K562 (cell line): Measurements from ENCODE around the gene SPATC1L. TPM values are rescaled to one million over a fixed set of nuclear protein-coding genes. Genes with fewer than 3 reads are reported as not detected.

Experiments
- ATAC-seq: fragments of 200-7000 bp; cut with Tn5 transposase; 3 replicates; pipeline ENCODE4 v1.9.1; 2020; ENCODE audit warnings: moderate library complexity
- BruUV-seq: library from RNA; stranded (reverse); fragments of 400-500 nt; replicated peaks from 2 replicates; lab custom pipeline; 2021; lab: Mats Ljungman, UMichigan
- CTCF ChIA-PET: fragments of 300-600 bp; formaldehyde crosslinking; extraction: SDS; loops from one replicate; lab custom pipeline; 2021; ENCODE audit warnings: low intra/inter-chr PET ratio; lab: Yijun Ruan, JAX
- POLR2A ChIA-PET: fragments of 300-600, 350-650 bp; sonication (Branson Sonifier 250); formaldehyde crosslinking; extraction: SDS; loops from one replicate; lab custom pipeline; 2021; ENCODE audit warnings: antibody characterized with exemption, inconsistent platforms; lab: Yijun Ruan, JAX
- DNase-seq, 4 experiments: peaks; one replicate each; pipeline versions ENCODE4 v3.0.0 to v3.0.0-alpha.2; 2011 to 2018; ENCODE audit warnings: low spot score in 3 of 4, mixed read lengths in 3 of 4; ENCODE audit errors: extremely low read depth in 1 of 4
- FAIRE-seq: peaks from 2 replicates; lab custom pipeline; 2011; peaks lifted over from hg19 to GRCh38; lab: Jason Lieb, UNC
- H2AFZ ChIP-seq: 2 replicates; pipeline ENCODE4 v1.6.0; 2011; ENCODE audit warnings: low read depth, low read length, control low read depth, inconsistent platforms
- H3K27ac ChIP-seq: fragments of 200-600 bp; 3 replicates; pipeline ENCODE4 v1.8.0; 2011; ENCODE audit warnings: low read depth, mild to moderate bottlenecking, control low read depth, inconsistent platforms, low read length, moderate library complexity, mixed read lengths; ENCODE audit errors: extremely low read depth
- H3K27me3 ChIP-seq, 2 experiments: fragments of 300-600 bp in 1 of 2; 2 replicates in 1 of 2; 3 replicates in 1 of 2; pipeline versions ENCODE4 v1.6.0 to v1.8.0; 2011; ENCODE audit warnings: inconsistent platforms in 2 of 2, low read length in 2 of 2, mild to moderate bottlenecking in 1 of 2, mixed read lengths in 1 of 2, moderate library complexity in 1 of 2; ENCODE audit not compliant: control insufficient read depth in 2 of 2, insufficient read depth in 2 of 2
- H3K36me3 ChIP-seq: fragments of 300-600 bp; 3 replicates; pipeline ENCODE4 v1.8.0; 2011; ENCODE audit warnings: mild to moderate bottlenecking, low read length, inconsistent platforms; ENCODE audit not compliant: control insufficient read depth, insufficient read depth
- H3K4me1 ChIP-seq, 2 experiments: fragments of 200-600 bp in 1 of 2; replicated peaks in 1 of 2; 2 replicates in 1 of 2; 3 replicates in 1 of 2; pipeline versions ENCODE4 v1.5.1 to v1.8.0; 2011; ENCODE audit warnings: inconsistent platforms in 2 of 2, low read length in 2 of 2, mild to moderate bottlenecking in 1 of 2, mixed read lengths in 1 of 2, moderate library complexity in 1 of 2; ENCODE audit not compliant: control insufficient read depth in 2 of 2, insufficient read depth in 2 of 2
- H3K4me2 ChIP-seq: 2 replicates; pipeline ENCODE4 v1.6.1; 2011; ENCODE audit warnings: low read length, control low read depth, inconsistent platforms, mixed read lengths; ENCODE audit not compliant: insufficient read depth
- H3K4me3 ChIP-seq: fragments of 200-600 bp; sonication (generic), shearing (Covaris generic); 2 replicates; pipeline ENCODE4 v1.5.1; 2016; ENCODE audit warnings: control low read depth, inconsistent platforms
- H3K79me2 ChIP-seq: fragments of 200-600 bp; 3 replicates; pipeline ENCODE4 v1.8.0; 2011; ENCODE audit warnings: low read length, inconsistent platforms; ENCODE audit not compliant: control insufficient read depth, insufficient read depth
- H3K9ac ChIP-seq, 2 experiments: 2 replicates each; pipeline versions ENCODE4 v1.6.0 to v1.6.1; 2011; ENCODE audit warnings: low read depth in 2 of 2, low read length in 2 of 2, control low read depth in 1 of 2, inconsistent platforms in 1 of 2, mild to moderate bottlenecking in 1 of 2, mixed read lengths in 1 of 2; ENCODE audit not compliant: insufficient read depth in 1 of 2
- H3K9me1 ChIP-seq: one replicate; pipeline ENCODE4 v1.6.0; 2011; ENCODE audit warnings: inconsistent platforms, mild to moderate bottlenecking, low read length, moderate library complexity; ENCODE audit not compliant: control insufficient read depth, insufficient read depth
- H3K9me3 ChIP-seq: replicated peaks from 2 replicates; pipeline ENCODE4 v1.5.1; 2011; ENCODE audit warnings: low read depth, low read length, inconsistent platforms; ENCODE audit not compliant: control insufficient read depth, insufficient read depth
- H4K20me1 ChIP-seq: replicated peaks from 2 replicates; pipeline ENCODE4 v1.6.1; 2011; ENCODE audit warnings: low read length, inconsistent platforms, mixed read lengths; ENCODE audit not compliant: control insufficient read depth, insufficient read depth
- CBFA2T2 ChIP-seq: fragments of 450-650 bp; conservative IDR thresholded peaks from 2 replicates; pipeline ENCODE4 v1.6.1; 2017; ENCODE audit warnings: mild to moderate bottlenecking
- EGR1 ChIP-seq: fragments of 450-650 bp; conservative IDR thresholded peaks from 2 replicates; pipeline ENCODE4 v1.6.1; 2017; ENCODE audit warnings: mild to moderate bottlenecking
- GABPB1 ChIP-seq: sonication (generic); formaldehyde crosslinking; IDR thresholded peaks from 2 replicates; pipeline ENCODE4 v1.8.0; 2022; ENCODE audit warnings: mild to moderate bottlenecking, missing genetic modification reagents
- HDAC6 ChIP-seq: IDR thresholded peaks from 2 replicates; pipeline ENCODE4 v1.6.1; 2012; ENCODE audit warnings: low read depth, mild to moderate bottlenecking, control low read depth, inconsistent platforms, low read length, moderate library complexity
- NEUROD1 ChIP-seq: fragments of 150-350 bp; IDR thresholded peaks from 2 replicates; pipeline ENCODE4 v1.6.1; 2014; ENCODE audit warnings: borderline replicate concordance, low read length, low read depth; ENCODE audit not compliant: partially characterized antibody
- ZNF274 ChIP-seq: IDR thresholded peaks from 2 replicates; pipeline ENCODE4 v1.6.1; 2011; ENCODE audit warnings: low read depth, mild to moderate bottlenecking, low read length, moderate library complexity, borderline replicate concordance
- ZZZ3 ChIP-seq: fragments of 450-650 bp; IDR thresholded peaks from 2 replicates; pipeline ENCODE4 v1.6.1; 2016; ENCODE audit warnings: antibody characterized with exemption, mild to moderate bottlenecking, moderate library complexity
- WGBS: fragments of 100-300 bp; shearing (Covaris generic); methylation state at CpG from one replicate; pipeline ENCODE4 v1.1.6; 2016; ENCODE audit warnings: low coverage, mixed read lengths; ENCODE audit not compliant: insufficient coverage; ENCODE audit errors: missing lambda C conversion rate; 5-methylcytosine and 5-hydroxymethylcytosine counted together
- in situ Hi-C: fragments of 300-500 bp; cut with MboI; formaldehyde crosslinking; loops from 4 replicates; pipeline ENCODE4 v1.15.0; 2018; ENCODE audit warnings: inconsistent platforms, mixed read lengths
- intact Hi-C: fragments of 100-400 bp; cut with micrococcal nuclease; formaldehyde crosslinking; loops from 2 replicates; pipeline ENCODE4 v1.14.2; 2022
- polyA plus RNA-seq, 8 experiments: library from polyadenylated mRNA; depleted of rRNA in 4 of 8; stranded (reverse) in 5 of 8; unstranded in 3 of 8; fragments of >200 nt; fragmentation: Nextera tagmentation in 2 of 8; fragmentation: Illumina TruSeq in 1 of 8; extraction: Ambion mirVana in 2 of 8; extraction: Trizol in 1 of 8; gene quantifications; 2 replicates each; pipeline versions ENCODE4 v1.2.1 to v1.2.3, GENCODE V29; 2011 to 2014; ENCODE audit warnings: inconsistent platforms in 1 of 8, missing spikeins in 1 of 8
- total RNA-seq, 7 experiments: library from RNA; depleted of rRNA in 6 of 7; stranded (reverse); fragments of >200 nt in 6 of 7; fragmentation: Illumina TruSeq in 2 of 7; extraction: Trizol in 2 of 7; gene quantifications; 2 replicates each; pipeline versions ENCODE4 v1.2.1 to v1.2.3, GENCODE V29; 2011 to 2021; ENCODE audit warnings: low replicate concordance in 1 of 7
- TF ChIP-seq, protein P1 (sequence below): fragments of 450-650 bp; IDR thresholded peaks from 2 replicates; pipeline ENCODE4 v1.6.1; 2018; ENCODE audit not compliant: partially characterized antibody

The SPATC1L gene
- total and polyA plus RNA-seq, 9 of the 15 experiments (the other 6 are each of a cell fraction or from before 2014, with no cell fraction given) = 0.14 to 121 (median 34.0) TPM; not detected in 1

DNA sequence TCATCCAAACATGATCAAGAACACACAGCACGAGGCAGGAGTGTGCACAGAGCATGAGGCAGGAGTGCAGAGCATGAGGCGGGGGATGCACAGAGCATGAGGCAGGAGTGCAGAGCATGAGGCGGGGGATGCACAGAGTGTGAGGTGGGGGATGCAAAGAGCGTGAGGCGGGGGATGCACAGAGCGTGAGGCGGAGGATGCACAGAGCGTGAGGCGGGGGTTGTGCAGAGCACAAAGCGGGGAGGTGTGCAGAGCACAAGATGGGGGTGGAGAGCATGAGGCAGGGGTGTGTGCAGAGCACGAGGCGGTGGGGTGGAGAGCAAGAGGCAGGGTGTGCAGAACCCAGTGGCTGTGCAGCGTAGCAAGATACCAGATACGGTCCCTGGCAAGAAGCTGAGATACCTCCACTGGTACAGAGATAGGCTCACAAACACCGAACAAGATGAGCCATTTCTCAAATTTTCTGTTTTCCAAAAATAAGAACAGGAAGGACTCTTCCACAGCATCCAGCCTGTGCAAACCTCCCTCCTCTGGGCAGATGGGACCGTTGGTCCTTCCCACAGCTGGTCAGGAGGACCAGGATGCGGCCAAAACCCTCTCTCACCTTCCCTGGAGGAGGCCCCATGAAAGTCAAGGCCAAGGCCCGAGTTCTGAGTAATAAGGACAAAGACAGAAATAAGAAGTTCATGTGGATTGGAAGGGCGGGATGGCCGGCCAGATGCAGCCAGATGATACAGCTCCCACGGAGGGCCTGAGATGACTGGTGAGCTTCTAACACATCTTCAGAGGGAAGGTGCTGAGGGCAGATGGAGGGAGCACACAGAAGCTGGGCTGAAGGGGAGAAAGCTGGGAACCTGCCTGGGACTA is 12.0 kb downstream of the SPATC1L start (continued):
- TF ChIP-seq, protein P1, sequence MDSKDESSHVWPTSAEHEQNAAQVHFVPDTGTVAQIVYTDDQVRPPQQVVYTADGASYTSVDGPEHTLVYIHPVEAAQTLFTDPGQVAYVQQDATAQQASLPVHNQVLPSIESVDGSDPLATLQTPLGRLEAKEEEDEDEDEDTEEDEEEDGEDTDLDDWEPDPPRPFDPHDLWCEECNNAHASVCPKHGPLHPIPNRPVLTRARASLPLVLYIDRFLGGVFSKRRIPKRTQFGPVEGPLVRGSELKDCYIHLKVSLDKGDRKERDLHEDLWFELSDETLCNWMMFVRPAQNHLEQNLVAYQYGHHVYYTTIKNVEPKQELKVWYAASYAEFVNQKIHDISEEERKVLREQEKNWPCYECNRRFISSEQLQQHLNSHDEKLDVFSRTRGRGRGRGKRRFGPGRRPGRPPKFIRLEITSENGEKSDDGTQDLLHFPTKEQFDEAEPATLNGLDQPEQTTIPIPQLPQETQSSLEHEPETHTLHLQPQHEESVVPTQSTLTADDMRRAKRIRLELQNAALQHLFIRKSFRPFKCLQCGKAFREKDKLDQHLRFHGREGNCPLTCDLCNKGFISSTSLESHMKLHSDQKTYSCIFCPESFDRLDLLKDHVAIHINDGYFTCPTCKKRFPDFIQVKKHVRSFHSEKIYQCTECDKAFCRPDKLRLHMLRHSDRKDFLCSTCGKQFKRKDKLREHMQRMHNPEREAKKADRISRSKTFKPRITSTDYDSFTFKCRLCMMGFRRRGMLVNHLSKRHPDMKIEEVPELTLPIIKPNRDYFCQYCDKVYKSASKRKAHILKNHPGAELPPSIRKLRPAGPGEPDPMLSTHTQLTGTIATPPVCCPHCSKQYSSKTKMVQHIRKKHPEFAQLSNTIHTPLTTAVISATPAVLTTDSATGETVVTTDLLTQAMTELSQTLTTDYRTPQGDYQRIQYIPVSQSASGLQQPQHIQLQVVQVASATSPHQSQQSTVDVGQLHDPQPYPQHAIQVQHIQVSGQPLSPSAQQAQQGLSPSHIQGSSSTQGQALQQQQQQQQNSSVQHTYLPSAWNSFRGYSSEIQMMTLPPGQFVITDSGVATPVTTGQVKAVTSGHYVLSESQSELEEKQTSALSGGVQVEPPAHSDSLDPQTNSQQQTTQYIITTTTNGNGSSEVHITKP = no peak
- TF ChIP-seq EGR1 = no peak
- no peak for TF ChIP-seq HDAC6
- TF ChIP-seq CBFA2T2 = peak; percentile 36; the same call in 1 of the 2 replicates
- no peak for TF ChIP-seq NEUROD1

DNA sequence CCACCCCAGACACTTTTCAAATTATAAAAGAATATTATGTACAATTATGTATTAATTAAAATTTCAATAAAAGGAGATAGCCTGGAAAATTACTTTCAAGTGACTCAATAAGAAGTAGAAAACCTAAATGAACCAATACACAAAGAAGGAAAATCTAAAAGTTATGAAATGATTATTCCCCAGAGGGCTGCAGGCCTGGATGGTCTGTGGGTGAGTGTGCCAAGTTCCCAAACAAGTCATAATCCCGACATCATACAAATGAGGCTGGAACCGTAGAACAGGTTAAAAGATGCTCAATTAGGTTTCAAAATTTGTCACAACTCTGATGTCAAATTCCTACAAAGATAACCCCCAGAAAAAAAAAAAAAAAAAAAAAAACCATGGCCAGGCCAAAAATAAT is 12.7 kb downstream of the SPATC1L start:
- no peaks in the 10 kb centered on the region for H3K27me3 ChIP-seq
- no peaks in the 10 kb centered on the region for H3K9me3 ChIP-seq
- H3K9ac ChIP-seq = no peak overlapping the region
- H3K4me3 ChIP-seq = no peak overlapping the region
- H2AFZ ChIP-seq = no peak overlapping the region
- ATAC-seq (no peak), DNase-seq (no peak), FAIRE-seq (no peak)
- peaks cover 64% of the 10 kb centered on the region for H3K79me2 ChIP-seq
- no TSS peak for BruUV-seq
- no peak overlapping the region for H3K4me2 ChIP-seq
- peaks cover 17% of the 10 kb centered on the region; the same call in 1 of the 2 replicates for H4K20me1 ChIP-seq
- no peak overlapping the region for H3K27ac ChIP-seq
- H3K9me1 ChIP-seq = peaks cover 5% of the 10 kb centered on the region
- in situ Hi-C loops (no loop called here), intact Hi-C loops (no loop called here)
- 69% methylated on average over 2 of the region's 2 CpGs for WGBS
- TF ChIP-seq ZNF274 (no peak), ZZZ3 (no peak), GABPB1 (no peak)
- H3K36me3 ChIP-seq = peaks cover 28% of the 10 kb centered on the region; the same call in 2 of the 3 replicates
- ChIA-PET CTCF (no interaction called here), POLR2A (interaction anchor here (1.6 kb wide), 1 partner anchor 11 kb away, joined by 5 read pairs; no protein-coding TSS in a partner anchor)
- peaks cover 2 to 26% of the 10 kb centered on the region in 2 experiments; a peak in 4 of 5 replicates for H3K4me1 ChIP-seq
